IMR-90 (cell line): ENCODE measurements around the gene GCG. TPM values are rescaled to one million over a fixed set of nuclear protein-coding genes. Genes with fewer than 3 reads are reported as not detected.

ENCODE experiments used
- ATAC-seq: fragments of 200-7000 bp; cut with Tn5 transposase; 2 replicates; pipeline ENCODE4 v1.9.1; 2020; ENCODE audit warnings: low read depth, mild to moderate bottlenecking, moderate library complexity
- BruUV-seq: library from RNA; stranded (reverse); fragments of 400-500 nt; replicated peaks from 2 replicates; lab custom pipeline; 2021; lab: Mats Ljungman, UMichigan
- CTCF ChIA-PET: fragments of 300-600 bp; formaldehyde crosslinking; extraction: SDS; loops from one replicate; lab custom pipeline; 2021; ENCODE audit warnings: antibody characterized with exemption; lab: Yijun Ruan, JAX
- POLR2A ChIA-PET: fragments of 300-600 bp; sonication (Branson Sonifier 250); formaldehyde crosslinking; loops from one replicate; lab custom pipeline; 2022; ENCODE audit warnings: antibody characterized with exemption; ENCODE audit not compliant: unreplicated experiment; lab: Charles Lee
- DNase-seq: peaks from one replicate; pipeline ENCODE4 v3.0.0; 2013
- H2AFZ ChIP-seq: replicated peaks from 2 replicates; pipeline ENCODE3; 2013; ENCODE audit warnings: low read length, mild to moderate bottlenecking; ENCODE audit not compliant: poor library complexity
- H2AK5ac ChIP-seq: 2 replicates; pipeline ENCODE4 v1.6.1; 2013; ENCODE audit warnings: low read depth, low read length, inconsistent platforms
- H2AK9ac ChIP-seq: replicated peaks from 2 replicates; pipeline ENCODE3; 2013; ENCODE audit warnings: mild to moderate bottlenecking, low read depth, low read length, moderate library complexity; ENCODE audit not compliant: poor library complexity
- H2BK120ac ChIP-seq: 2 replicates; pipeline ENCODE4 v1.6.1; 2013; ENCODE audit warnings: low read depth, low read length, inconsistent platforms
- H2BK15ac ChIP-seq: 3 replicates; pipeline ENCODE4 v1.6.1; 2013; ENCODE audit warnings: low read depth, low read length, inconsistent platforms
- H2BK20ac ChIP-seq: 2 replicates; pipeline ENCODE4 v1.6.1; 2013; ENCODE audit warnings: low read depth, mild to moderate bottlenecking, inconsistent platforms, low read length, moderate library complexity
- H2BK5ac ChIP-seq: 2 replicates; pipeline ENCODE4 v1.6.1; 2013; ENCODE audit warnings: mild to moderate bottlenecking, low read depth, low read length, inconsistent platforms; ENCODE audit not compliant: poor library complexity, severe bottlenecking
- H3K14ac ChIP-seq: replicated peaks from 2 replicates; pipeline ENCODE4 v1.6.1; 2013; ENCODE audit warnings: low read depth, low read length, inconsistent platforms
- H3K18ac ChIP-seq: 2 replicates; pipeline ENCODE4 v1.6.1; 2013; ENCODE audit warnings: low read depth, low read length, control low read depth
- H3K23ac ChIP-seq: 2 replicates; pipeline ENCODE4 v1.6.1; 2013; ENCODE audit warnings: low read depth, low read length, inconsistent platforms
- H3K27ac ChIP-seq: 2 replicates; pipeline ENCODE4 v1.5.1; 2013; ENCODE audit warnings: mild to moderate bottlenecking, control low read depth, low read length; ENCODE audit not compliant: insufficient read depth
- H3K27me3 ChIP-seq: 2 replicates; pipeline ENCODE4 v1.6.1; 2013; ENCODE audit warnings: low read length; ENCODE audit not compliant: control insufficient read depth, insufficient read depth
- H3K36me3 ChIP-seq: 2 replicates; pipeline ENCODE4 v1.6.1; 2013; ENCODE audit warnings: low read length, mixed read lengths; ENCODE audit not compliant: control insufficient read depth, insufficient read depth
- H3K4ac ChIP-seq: 2 replicates; pipeline ENCODE4 v1.6.1; 2013; ENCODE audit warnings: low read depth, low read length, inconsistent platforms
- H3K4me1 ChIP-seq: 2 replicates; pipeline ENCODE4 v1.6.1; 2013; ENCODE audit warnings: low read length, mixed read lengths; ENCODE audit not compliant: control insufficient read depth, insufficient read depth
- H3K4me2 ChIP-seq: 2 replicates; pipeline ENCODE4 v1.6.1; 2013; ENCODE audit warnings: low read depth, mild to moderate bottlenecking, control low read depth, low read length, moderate library complexity
- H3K4me3 ChIP-seq: 2 replicates; pipeline ENCODE4 v1.5.1; 2013; ENCODE audit warnings: low read depth, mild to moderate bottlenecking, control low read depth, low read length, moderate library complexity; ENCODE audit not compliant: insufficient read depth
- H3K56ac ChIP-seq: 2 replicates; pipeline ENCODE4 v1.6.1; 2013; ENCODE audit warnings: low read length, inconsistent platforms; ENCODE audit not compliant: insufficient read depth; ENCODE audit errors: extremely low read depth
- H3K79me1 ChIP-seq, 2 experiments: 2 replicates each; pipeline ENCODE4 v1.6.1; 2013; ENCODE audit warnings: low read length in 2 of 2, inconsistent platforms in 1 of 2, low read depth in 1 of 2
- H3K9ac ChIP-seq: 2 replicates; pipeline ENCODE4 v1.6.1; 2013; ENCODE audit warnings: low read depth, low read length, control low read depth
- H3K9me1 ChIP-seq: 2 replicates; pipeline ENCODE4 v1.6.1; 2013; ENCODE audit warnings: low read length, inconsistent platforms; ENCODE audit not compliant: insufficient read depth
- H3K9me3 ChIP-seq: 2 replicates; pipeline ENCODE4 v1.6.1; 2013; ENCODE audit warnings: low read length; ENCODE audit not compliant: control insufficient read depth, insufficient read depth
- H4K20me1 ChIP-seq: 2 replicates; pipeline ENCODE4 v1.6.1; 2013; ENCODE audit warnings: low read length, inconsistent platforms; ENCODE audit not compliant: insufficient read depth
- H4K5ac ChIP-seq: 2 replicates; pipeline ENCODE4 v1.6.1; 2013; ENCODE audit warnings: mild to moderate bottlenecking, low read depth, low read length, control low read depth
- H4K8ac ChIP-seq, 2 experiments: 2 replicates each; pipeline ENCODE4 v1.6.1; 2013; ENCODE audit warnings: low read depth in 2 of 2, low read length in 2 of 2, control low read depth in 1 of 2, inconsistent platforms in 1 of 2
- H4K91ac ChIP-seq: 2 replicates; pipeline ENCODE4 v1.6.1; 2013; ENCODE audit warnings: low read depth, low read length, inconsistent platforms; ENCODE audit not compliant: insufficient read depth
- BHLHE40 ChIP-seq: fragments of 150-350 bp; IDR thresholded peaks from 2 replicates; pipeline ENCODE4 v1.6.1; 2016; ENCODE audit warnings: mild to moderate bottlenecking, low read depth, low read length
- CEBPB ChIP-seq: IDR thresholded peaks from 2 replicates; pipeline ENCODE4 v1.6.1; 2012; ENCODE audit warnings: low read depth, low read length, improper control_type of control experiment
- FOS ChIP-seq: fragments of 150-350 bp; IDR thresholded peaks from 2 replicates; pipeline ENCODE4 v1.6.1; 2016; ENCODE audit warnings: low read depth, low read length
- MAFK ChIP-seq: IDR thresholded peaks from 2 replicates; pipeline ENCODE4 v1.6.1; 2012; ENCODE audit warnings: low read depth, low read length, improper control_type of control experiment
- MXI1 ChIP-seq: IDR thresholded peaks from 2 replicates; pipeline ENCODE4 v1.6.1; 2012; ENCODE audit warnings: low read depth, mild to moderate bottlenecking, low read length, moderate library complexity, borderline replicate concordance
- RFX5 ChIP-seq: IDR thresholded peaks from 2 replicates; pipeline ENCODE4 v1.8.0; 2012; ENCODE audit warnings: low read depth, mild to moderate bottlenecking, low read length, moderate library complexity
- SMC3 ChIP-seq: fragments of 150-350 bp; IDR thresholded peaks from 2 replicates; pipeline ENCODE4 v1.6.1; 2016; ENCODE audit warnings: low read depth, mild to moderate bottlenecking, antibody characterized with exemption, low read length, moderate library complexity
- WGBS, 2 experiments: methylation state at CpG; one replicate each; pipeline versions ENCODE4 v1.1.5 to v1.1.7; 2013; ENCODE audit warnings: missing lambda C conversion rate in 2 of 2; ENCODE audit not compliant: insufficient read length in 1 of 2; ENCODE audit errors: extremely low coverage in 2 of 2; 5-methylcytosine and 5-hydroxymethylcytosine counted together
- dilution Hi-C: fragments of 300-500 bp; cut with HindIII; formaldehyde crosslinking; loops from one replicate; pipeline ENCODE4 v1.14.3; 2018; ENCODE audit warnings: low sequenced_read_pairs; ENCODE audit not compliant: unreplicated experiment
- in situ Hi-C: fragments of 300-500 bp; cut with MboI; formaldehyde crosslinking; loops from 3 replicates; pipeline ENCODE4 v1.14.3; 2019; ENCODE audit warnings: low sequenced_read_pairs, inconsistent platforms, mixed read lengths
- intact Hi-C: fragments of 100-400 bp; cut with micrococcal nuclease; formaldehyde crosslinking; loops from 2 replicates; pipeline ENCODE4 v1.10.0; 2022
- polyA plus RNA-seq, 3 experiments: library from polyadenylated mRNA; depleted of rRNA; stranded (reverse); fragments of >200 nt; gene quantifications; 2 replicates each; pipeline ENCODE4 v1.2.3, GENCODE V29; 2012; ENCODE audit warnings: low replicate concordance in 1 of 3
- total RNA-seq: library from RNA; depleted of rRNA; stranded (reverse); fragments of >200 nt; gene quantifications from 2 replicates; pipeline ENCODE4 v1.2.3, GENCODE V29; 2012
- TF ChIP-seq, protein P1 (sequence below): fragments of 150-350 bp; IDR thresholded peaks from 2 replicates; pipeline ENCODE4 v1.6.1; 2017; ENCODE audit warnings: mild to moderate bottlenecking, antibody characterized with exemption, low read length, low read depth

Gene GCG
- total and polyA plus RNA-seq, 2 of the 4 experiments (the other 2 are of a cell fraction): not detected

GRCh38 chr2:162100579-162100978 lies 51.5 kb downstream of the GCG start:
- CTCF ChIA-PET: no interaction called here

More at GRCh38 chr2:162100579-162100978, 51.5 kb downstream of the GCG start:
- ATAC-seq (no peak), DNase-seq (no peak)
- Histone ChIP-seq H2AK9ac (no peak overlapping the region), H3K4me1 (no peaks in the 10 kb centered on the region), H3K23ac (no peak overlapping the region), H3K79me1 (no peaks in the 10 kb centered on the region), H2AFZ (no peak overlapping the region), H3K27ac (no peak overlapping the region), H3K36me3 (no peaks in the 10 kb centered on the region), H3K56ac (no peak overlapping the region), H3K4me2 (no peak overlapping the region), H4K20me1 (no peaks in the 10 kb centered on the region), H3K9ac (no peak overlapping the region), H4K91ac (no peak overlapping the region), H3K9me3 (no peaks in the 10 kb centered on the region), H2BK15ac (no peak overlapping the region), H4K8ac (no peak overlapping the region), H3K27me3 (no peaks in the 10 kb centered on the region), H3K4ac (no peak overlapping the region), H3K9me1 (peaks cover 5% of the 10 kb centered on the region; the same call in 1 of the 2 replicates), H2BK20ac (no peak overlapping the region), H3K18ac (no peak overlapping the region), H3K14ac (no peak overlapping the region), H2BK5ac (no peak overlapping the region), H4K5ac (no peak overlapping the region), H2BK120ac (no peak overlapping the region), H3K4me3 (no peak overlapping the region), H2AK5ac (no peak overlapping the region)
- BruUV-seq: no TSS peak
- POLR2A ChIA-PET: no interaction called here
- in situ Hi-C loops: no loop called here
- intact Hi-C loops: no loop called here
- WGBS, 2 experiments: no CpG with 5 or more reads among the region's 1 CpG
- dilution Hi-C loops: no loop called here
- TF ChIP-seq MAFK (no peak), FOS (no peak), SMC3 (no peak), RFX5 (no peak), MXI1 (no peak), CEBPB (no peak), BHLHE40 (no peak)
- TF ChIP-seq, protein P1, sequence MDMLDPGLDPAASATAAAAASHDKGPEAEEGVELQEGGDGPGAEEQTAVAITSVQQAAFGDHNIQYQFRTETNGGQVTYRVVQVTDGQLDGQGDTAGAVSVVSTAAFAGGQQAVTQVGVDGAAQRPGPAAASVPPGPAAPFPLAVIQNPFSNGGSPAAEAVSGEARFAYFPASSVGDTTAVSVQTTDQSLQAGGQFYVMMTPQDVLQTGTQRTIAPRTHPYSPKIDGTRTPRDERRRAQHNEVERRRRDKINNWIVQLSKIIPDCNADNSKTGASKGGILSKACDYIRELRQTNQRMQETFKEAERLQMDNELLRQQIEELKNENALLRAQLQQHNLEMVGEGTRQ: no peak
